GM18499 (cell line): Measurements from ENCODE around the gene PHF5A.

Experiments
- ATAC-seq: cut with Tn5 transposase; IDR thresholded peaks from one replicate; pipeline ENCODE4 v1.9.1; 2021; ENCODE audit warnings: moderate number of reproducible peaks; ENCODE audit not compliant: insufficient read depth, unreplicated experiment

The PHF5A gene

GRCh38 chr22:41425660-41426365 lies 42.7 kb downstream of the PHF5A start:
- no peak for ATAC-seq

DNA sequence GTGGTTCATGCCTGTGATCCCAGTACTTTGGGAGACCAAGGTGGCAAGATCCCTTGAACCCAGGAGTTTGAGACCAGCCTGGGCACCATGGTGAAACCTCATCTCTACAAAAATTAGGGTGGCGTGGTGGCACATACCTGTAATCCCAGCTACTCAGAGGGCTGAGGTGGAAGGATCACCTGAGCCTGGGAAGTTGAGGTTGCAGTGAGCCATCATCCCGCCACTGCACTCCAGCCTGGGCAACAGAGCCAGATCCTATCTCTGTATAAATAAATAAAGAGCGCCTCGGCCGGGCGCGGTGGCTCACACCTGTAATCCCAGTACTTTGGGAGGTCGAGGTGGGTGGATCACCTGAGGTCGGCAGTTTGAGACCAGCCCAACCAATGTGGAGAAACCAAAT lies 49.8 kb downstream of the PHF5A start:
- ATAC-seq: no peak

DNA sequence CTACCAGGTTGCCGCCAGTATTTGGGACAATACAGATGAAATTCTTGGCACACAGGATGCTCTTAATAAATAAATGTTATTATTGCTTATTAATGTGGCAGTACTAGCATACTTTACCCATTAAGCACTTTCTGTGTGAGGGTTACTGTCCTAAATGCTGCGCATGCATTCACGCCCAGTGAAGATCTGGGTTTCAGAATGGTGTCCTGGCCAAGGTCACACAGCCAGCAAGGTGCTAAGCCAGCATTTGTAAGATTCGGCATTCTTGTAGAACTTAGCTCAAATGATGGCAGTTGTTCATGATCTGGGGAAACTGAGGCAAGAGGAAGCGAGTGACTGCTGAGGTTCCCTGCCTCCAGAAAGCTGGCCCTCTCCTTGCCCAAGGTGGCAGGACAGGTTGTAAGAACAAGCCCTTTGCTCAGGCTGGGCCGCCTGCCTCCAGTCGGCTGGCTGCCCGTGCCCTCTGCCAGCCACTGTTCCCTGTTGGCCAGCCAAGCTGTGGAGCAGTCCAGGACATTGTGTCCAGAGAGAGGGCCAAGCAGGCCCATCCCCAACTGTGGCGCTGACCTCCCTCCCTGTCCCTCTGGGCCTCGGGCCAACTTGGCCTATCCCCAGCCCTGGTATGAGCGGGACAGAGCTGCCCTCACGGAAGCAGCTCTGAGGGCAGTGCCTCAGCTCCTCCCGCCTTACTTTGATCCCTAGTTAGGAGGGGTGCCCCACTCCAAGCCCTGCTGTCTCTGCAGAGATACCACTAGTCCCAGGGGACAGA lies 50.7 kb downstream of the PHF5A start:
- ATAC-seq: no peak

- no peak for ATAC-seq
Observed at GRCh38 chr22:41415554-41415953, 52.9 kb downstream of the PHF5A start.

GRCh38 chr22:41411021-41411851 lies 57.3 kb downstream of the PHF5A start:
- no peak for ATAC-seq

DNA sequence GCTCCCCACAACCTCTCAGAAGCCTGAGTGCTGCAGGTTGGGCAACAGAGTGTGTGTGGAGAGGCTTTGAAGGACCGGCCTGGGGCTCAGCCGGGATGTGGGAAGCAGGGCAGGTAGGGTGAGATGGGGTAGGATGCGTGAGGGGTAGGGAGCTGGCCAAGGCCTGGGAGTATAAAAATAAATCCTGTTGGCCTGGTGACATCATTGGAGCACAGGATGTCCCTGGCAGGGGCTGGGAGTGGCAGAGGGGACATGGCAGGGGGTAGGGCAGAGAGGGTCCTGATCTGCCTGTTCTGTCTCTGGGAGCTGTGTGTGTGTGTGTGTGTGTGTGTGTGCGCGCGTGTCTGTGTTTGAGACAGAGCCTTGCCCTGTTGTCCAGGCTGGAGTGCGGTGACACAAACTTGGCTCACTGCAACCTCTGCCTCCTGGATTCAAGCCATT lies 58.2 kb downstream of the PHF5A start:
- no peak for ATAC-seq
